BLaER1 (cell line): ENCODE measurements around the gene CMTM3.
A peak's percentile ranks its signal among the peaks of the same experiment; 100 is the strongest.
"Not testable (repeated sequence)": the region's sequence is repeated elsewhere in the genome, so short reads cannot be mapped to it uniquely, and the experiment has no call there.

Experiments used
- H3K27ac ChIP-seq: shearing (Covaris generic); formaldehyde crosslinking; 2 replicates; pipeline ENCODE4 v1.8.1; 2022
- H3K27me3 ChIP-seq: shearing (Covaris generic); formaldehyde crosslinking; 2 replicates; pipeline ENCODE4 v1.8.1; 2022
- H3K36me3 ChIP-seq: shearing (Covaris generic); formaldehyde crosslinking; 2 replicates; pipeline ENCODE4 v1.8.1; 2022
- H3K4me1 ChIP-seq: shearing (Covaris generic); formaldehyde crosslinking; 2 replicates; pipeline ENCODE4 v1.8.1; 2022
- H3K4me2 ChIP-seq: shearing (Covaris generic); formaldehyde crosslinking; 2 replicates; pipeline ENCODE4 v1.8.1; 2022
- H3K4me3 ChIP-seq: shearing (Covaris generic); formaldehyde crosslinking; 2 replicates; pipeline ENCODE4 v1.8.1; 2022
- H3K9ac ChIP-seq: shearing (Covaris generic); formaldehyde crosslinking; 2 replicates; pipeline ENCODE4 v1.8.1; 2022
- H3K9me3 ChIP-seq: shearing (Covaris generic); formaldehyde crosslinking; 2 replicates; pipeline ENCODE4 v1.8.1; 2022
- H4K20me1 ChIP-seq: shearing (Covaris generic); formaldehyde crosslinking; 2 replicates; pipeline ENCODE4 v1.8.1; 2022
- Cebpa-rat ChIP-seq: shearing (Covaris generic); IDR thresholded peaks from 2 replicates; pipeline ENCODE4 v1.8.1; 2022

Gene CMTM3

GRCh38 chr16:66656547-66656946, 52.0 kb downstream of the CMTM3 start:
- Histone ChIP-seq H3K27me3 (no peaks in the 10 kb centered on the region), H3K4me1 (peaks cover 34% of the 10 kb centered on the region), H3K4me2 (no peak overlapping the region), H3K9me3 (no peaks in the 10 kb centered on the region), H3K4me3 (no peak overlapping the region), H3K9ac (no peak overlapping the region), H3K36me3 (no peaks in the 10 kb centered on the region), H3K27ac (no peak overlapping the region), H4K20me1 (no peaks in the 10 kb centered on the region; the same call in 1 of the 2 replicates)
- TF ChIP-seq Cebpa-rat = no peak

GRCh38 chr16:66658143-66658859, 53.8 kb downstream of the CMTM3 start:
- H3K36me3 ChIP-seq = no peaks in the 10 kb centered on the region
- TF ChIP-seq Cebpa-rat = no peak
- H3K4me1 ChIP-seq = peaks cover 27% of the 10 kb centered on the region
- no peaks in the 10 kb centered on the region; the same call in 1 of the 2 replicates for H4K20me1 ChIP-seq
- H3K4me2 ChIP-seq = peak overlapping the region; percentile 49
- H3K27ac ChIP-seq = no peak overlapping the region
- H3K9me3 ChIP-seq = no peaks in the 10 kb centered on the region
- H3K4me3 ChIP-seq = no peak overlapping the region
- H3K27me3 ChIP-seq = no peaks in the 10 kb centered on the region
- H3K9ac ChIP-seq = no peak overlapping the region

- peak overlapping the region; percentile 49 for H3K4me2 ChIP-seq
- TF ChIP-seq Cebpa-rat = no peak
These were observed 54.3 kb downstream of the CMTM3 start for GRCh38 chr16:66658860-66659190.

GRCh38 chr16:66660422-66661209, 56.1 kb downstream of the CMTM3 start:
- Histone ChIP-seq H3K9me3 (no peaks in the 10 kb centered on the region), H3K27me3 (no peaks in the 10 kb centered on the region), H3K4me1 (peaks cover 23% of the 10 kb centered on the region), H3K4me3 (no peak overlapping the region), H3K36me3 (no peaks in the 10 kb centered on the region), H3K4me2 (peak overlapping the region; percentile 26; the same call in 1 of the 2 replicates), H3K27ac (no peak overlapping the region), H3K9ac (no peak overlapping the region), H4K20me1 (no peaks in the 10 kb centered on the region; the same call in 1 of the 2 replicates)
- no peak for TF ChIP-seq Cebpa-rat

More at GRCh38 chr16:66658860-66659190, 54.3 kb downstream of the CMTM3 start:
- Histone ChIP-seq H3K4me1 (peaks cover 23% of the 10 kb centered on the region), H3K27me3 (no peaks in the 10 kb centered on the region), H3K9ac (no peak overlapping the region), H3K36me3 (no peaks in the 10 kb centered on the region), H3K9me3 (no peaks in the 10 kb centered on the region), H4K20me1 (no peaks in the 10 kb centered on the region; the same call in 1 of the 2 replicates), H3K4me3 (no peak overlapping the region), H3K27ac (no peak overlapping the region)

- TF ChIP-seq Cebpa-rat = no peak
- Histone ChIP-seq H3K36me3 (no peaks in the 10 kb centered on the region), H3K4me1 (peaks cover 23% of the 10 kb centered on the region), H3K9me3 (no peaks in the 10 kb centered on the region), H3K4me3 (no peak overlapping the region), H3K27me3 (no peaks in the 10 kb centered on the region), H3K27ac (no peak overlapping the region), H4K20me1 (no peaks in the 10 kb centered on the region; the same call in 1 of the 2 replicates), H3K9ac (no peak overlapping the region), H3K4me2 (no peak overlapping the region)
These were observed 56.7 kb downstream of the CMTM3 start for GRCh38 chr16:66661210-66661560.

GRCh38 chr16:66661671-66662346, 57.3 kb downstream of the CMTM3 start:
- H3K4me3 ChIP-seq, H3K27me3 ChIP-seq, H4K20me1 ChIP-seq, H3K9ac ChIP-seq, H3K4me2 ChIP-seq, H3K36me3 ChIP-seq, H3K27ac ChIP-seq, H3K9me3 ChIP-seq: not testable (repeated sequence)
- H3K4me1 ChIP-seq = peaks cover 23% of the 10 kb centered on the region

- Histone ChIP-seq H3K9ac (no peak overlapping the region; the same call in 1 of the 2 replicates), H3K27ac (no peak overlapping the region), H3K4me2 (no peak overlapping the region), H3K4me3 (no peak overlapping the region), H4K20me1 (no peaks in the 10 kb centered on the region; the same call in 1 of the 2 replicates), H3K4me1 (peaks cover 23% of the 10 kb centered on the region), H3K9me3 (no peaks in the 10 kb centered on the region), H3K27me3 (no peaks in the 10 kb centered on the region), H3K36me3 (no peaks in the 10 kb centered on the region)
- TF ChIP-seq Cebpa-rat = no peak
These were observed 58.1 kb downstream of the CMTM3 start for GRCh38 chr16:66662445-66663194.
